Sigmoid colon (tissue), 7 donors: ENCODE results near the gene SMARCAL1. TPM values are rescaled to one million over a fixed set of nuclear protein-coding genes. Genes with fewer than 3 reads are reported as not detected.
"Not testable (repeated sequence)": the region's sequence is repeated elsewhere in the genome, so short reads cannot be mapped to it uniquely, and the experiment has no call there.

Source experiments
- DNase-seq: peaks from one replicate; pipeline ENCODE4 v3.0.0-alpha.2; 2019
- H3K27ac ChIP-seq, 4 donors: fragments of 200-600 bp; sonication (generic); one replicate each; pipeline ENCODE4 v1.5.1; 2016 to 2019; ENCODE audit warnings: mild to moderate bottlenecking in 1 of 4
- H3K27me3 ChIP-seq, 3 donors: fragments of 200-600 bp; sonication (generic); one replicate each; pipeline ENCODE4 v1.5.1; 2019; ENCODE audit warnings: mild to moderate bottlenecking in 1 of 3
- H3K36me3 ChIP-seq, 4 donors: fragments of 200-600 bp; sonication (generic); one replicate each; pipeline ENCODE4 v1.5.1; 2016 to 2019
- H3K4me1 ChIP-seq, 4 donors: fragments of 200-600 bp; sonication (generic); one replicate each; pipeline ENCODE4 v1.5.1; 2017 to 2019
- H3K4me3 ChIP-seq, 4 donors: fragments of 200-600 bp; sonication (generic); one replicate each; pipeline ENCODE4 v1.5.1; 2017 to 2019; ENCODE audit warnings: mild to moderate bottlenecking in 2 of 4, moderate library complexity in 1 of 4
- H3K9me3 ChIP-seq, 4 donors: fragments of 200-600 bp in 3 of 4; sonication (generic) in 3 of 4; one replicate each; pipeline versions ENCODE4 v1.5.1 to v1.6.1; 2013 to 2019
- EP300 ChIP-seq, 4 donors: sonication (generic); formaldehyde crosslinking; IDR thresholded peaks; one replicate each; pipeline ENCODE4 v1.6.1; 2017; ENCODE audit warnings: antibody characterized with exemption in 4 of 4
- POLR2A ChIP-seq, 2 donors: fragments of 450-650 bp; IDR thresholded peaks; one replicate each; pipeline ENCODE4 v1.6.1; 2016; ENCODE audit warnings: antibody characterized with exemption in 2 of 2, mild to moderate bottlenecking in 2 of 2, moderate library complexity in 2 of 2
- POLR2AphosphoS5 ChIP-seq, 4 donors: sonication (generic); formaldehyde crosslinking; IDR thresholded peaks; one replicate each; pipeline ENCODE4 v1.6.1; 2017; ENCODE audit warnings: antibody characterized with exemption in 4 of 4
- WGBS, 2 donors: extraction: QIAGEN DNeasy Blood & Tissue Kit; methylation state at CpG; one replicate each; pipeline ENCODE4 v1.1.7; 2013; 5-methylcytosine and 5-hydroxymethylcytosine counted together
- intact Hi-C: fragments of 100-400 bp; cut with DNase I; formaldehyde crosslinking; loops from one replicate; pipeline ENCODE4 v1.15.1; 2023
- polyA plus RNA-seq, 3 donors: library from polyadenylated mRNA; stranded (reverse); fragments of 200-250 nt; gene quantifications; one replicate each; pipeline ENCODE4 v1.2.3, GENCODE V29; 2013
- total RNA-seq, 4 donors: library from RNA; depleted of rRNA; stranded (reverse); fragments of >200 nt; gene quantifications; one replicate each; pipeline ENCODE4 v1.1.0, GENCODE V29; 2016
- TF ChIP-seq, protein P1 (sequence below), 4 experiments: fragments of 450-650 bp in 3 of 4; fragments of 200-600 bp in 1 of 4; IDR thresholded peaks; one replicate each; pipeline ENCODE4 v1.5.1; 2016 to 2019; ENCODE audit warnings: antibody characterized with exemption in 4 of 4, mild to moderate bottlenecking in 3 of 4, moderate library complexity in 2 of 4
- donor health status: healthy with polysubstance abuse.
- donor health status: Bipolar disorder and iron deficiency.
- donor health status: healthy.

SMARCAL1 gene
- total and polyA plus RNA-seq, 7 donors, result 7.5 to 21.3 (median 12.3) TPM

DNA sequence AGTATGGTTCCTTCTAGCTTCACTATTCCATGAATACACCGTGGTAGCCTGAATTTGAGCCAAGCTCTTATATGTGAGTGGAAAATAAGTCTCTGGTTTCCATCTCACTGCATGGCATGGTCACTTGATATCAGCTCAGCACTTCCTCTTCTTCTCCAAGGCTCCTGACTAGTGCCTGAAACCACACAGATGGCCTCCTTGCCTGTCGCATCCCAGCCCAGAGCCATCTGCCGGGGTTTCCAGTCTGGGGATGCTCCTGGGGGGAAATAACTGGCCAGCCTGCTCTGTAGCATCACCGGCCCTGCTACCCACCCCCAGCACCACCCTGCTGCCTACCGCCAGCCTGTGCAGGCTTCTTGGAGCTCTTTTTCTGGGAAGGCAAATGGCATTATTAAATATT is 32.3 kb upstream of the SMARCAL1 start:
- intact Hi-C loops, result no loop called here
- TF ChIP-seq EP300 (IDR thresholded peaks at IDR 0.05), result no peak
- Histone ChIP-seq H3K9me3 (no peaks in the 10 kb centered on the region), H3K36me3 (no peaks in the 10 kb centered on the region), H3K27ac (no peak overlapping the region), H3K27me3 (no peaks in the 10 kb centered on the region), H3K4me1 (no peaks in the 10 kb centered on the region), H3K4me3 (no peak overlapping the region)
- WGBS, 2 donors, result 77 to 87% methylated on average over 5 of the region's 5 CpGs
- DNase-seq, result no peak

DNA sequence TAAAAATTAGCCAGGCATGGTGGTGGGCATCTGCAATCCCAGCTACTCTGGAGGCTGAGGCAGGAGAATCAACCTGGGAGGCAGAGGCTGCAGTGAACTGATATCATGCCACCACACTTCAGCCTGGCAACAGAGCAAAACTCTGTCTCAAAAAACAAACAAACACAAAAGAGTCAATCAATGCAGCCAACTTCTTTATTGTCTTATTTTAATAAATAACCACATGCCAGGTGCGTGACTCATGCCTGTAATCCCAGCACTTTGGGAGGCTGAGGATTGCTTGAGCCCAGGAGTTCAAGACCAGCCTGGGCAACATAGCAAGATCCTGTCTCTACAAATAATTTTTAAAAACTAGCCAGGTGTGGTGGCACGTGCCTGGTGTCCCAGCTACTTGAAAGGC is 27.9 kb upstream of the SMARCAL1 start:
- intact Hi-C loops, H3K4me3 ChIP-seq, H3K27ac ChIP-seq, H3K4me1 ChIP-seq, H3K36me3 ChIP-seq, H3K27me3 ChIP-seq, H3K9me3 ChIP-seq, DNase-seq: not testable (repeated sequence)
- WGBS, 2 donors, result 47 to 81% methylated on average over 2 of the region's 2 CpGs

DNA sequence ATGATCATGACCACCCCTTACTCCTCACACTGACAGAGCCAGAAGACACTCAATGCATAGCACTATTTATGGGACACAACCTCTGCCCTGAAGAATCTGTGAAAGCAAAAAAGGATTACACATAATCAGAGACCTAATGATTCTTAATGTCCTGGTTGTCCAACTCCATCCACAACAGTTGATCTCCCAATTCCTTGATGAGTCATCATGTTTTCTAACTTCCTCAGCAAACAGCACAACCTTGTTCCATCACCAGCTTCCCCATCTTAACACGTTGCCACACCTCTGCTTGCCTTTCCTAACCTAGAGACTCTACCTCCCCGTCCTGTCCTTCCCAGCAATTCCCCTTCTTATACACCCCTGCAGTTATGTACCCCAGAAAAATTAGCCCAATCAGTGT is 26.8 kb upstream of the SMARCAL1 start:
- no peaks in the 10 kb centered on the region for H3K27me3 ChIP-seq
- H3K9me3 ChIP-seq, result peaks cover 0 to 2% (median 0%) of the 10 kb centered on the region in 4 donors
- DNase-seq, result no peak
- TF ChIP-seq EP300 (IDR thresholded peaks at IDR 0.05) (no peak), POLR2AphosphoS5 (IDR thresholded peaks at IDR 0.05) (no peak)
- TF ChIP-seq, protein P1, sequence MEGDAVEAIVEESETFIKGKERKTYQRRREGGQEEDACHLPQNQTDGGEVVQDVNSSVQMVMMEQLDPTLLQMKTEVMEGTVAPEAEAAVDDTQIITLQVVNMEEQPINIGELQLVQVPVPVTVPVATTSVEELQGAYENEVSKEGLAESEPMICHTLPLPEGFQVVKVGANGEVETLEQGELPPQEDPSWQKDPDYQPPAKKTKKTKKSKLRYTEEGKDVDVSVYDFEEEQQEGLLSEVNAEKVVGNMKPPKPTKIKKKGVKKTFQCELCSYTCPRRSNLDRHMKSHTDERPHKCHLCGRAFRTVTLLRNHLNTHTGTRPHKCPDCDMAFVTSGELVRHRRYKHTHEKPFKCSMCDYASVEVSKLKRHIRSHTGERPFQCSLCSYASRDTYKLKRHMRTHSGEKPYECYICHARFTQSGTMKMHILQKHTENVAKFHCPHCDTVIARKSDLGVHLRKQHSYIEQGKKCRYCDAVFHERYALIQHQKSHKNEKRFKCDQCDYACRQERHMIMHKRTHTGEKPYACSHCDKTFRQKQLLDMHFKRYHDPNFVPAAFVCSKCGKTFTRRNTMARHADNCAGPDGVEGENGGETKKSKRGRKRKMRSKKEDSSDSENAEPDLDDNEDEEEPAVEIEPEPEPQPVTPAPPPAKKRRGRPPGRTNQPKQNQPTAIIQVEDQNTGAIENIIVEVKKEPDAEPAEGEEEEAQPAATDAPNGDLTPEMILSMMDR (IDR thresholded peaks at IDR 0.05), result no peak
- H3K27ac ChIP-seq, result no peak overlapping the region
- H3K36me3 ChIP-seq, result no peaks in the 10 kb centered on the region
- intact Hi-C loops, result no loop called here
- H3K4me1 ChIP-seq, result no peaks in the 10 kb centered on the region
- no peak overlapping the region for H3K4me3 ChIP-seq
- WGBS, 2 donors, result 42 to 54% methylated on average over 2 of the region's 2 CpGs

DNA sequence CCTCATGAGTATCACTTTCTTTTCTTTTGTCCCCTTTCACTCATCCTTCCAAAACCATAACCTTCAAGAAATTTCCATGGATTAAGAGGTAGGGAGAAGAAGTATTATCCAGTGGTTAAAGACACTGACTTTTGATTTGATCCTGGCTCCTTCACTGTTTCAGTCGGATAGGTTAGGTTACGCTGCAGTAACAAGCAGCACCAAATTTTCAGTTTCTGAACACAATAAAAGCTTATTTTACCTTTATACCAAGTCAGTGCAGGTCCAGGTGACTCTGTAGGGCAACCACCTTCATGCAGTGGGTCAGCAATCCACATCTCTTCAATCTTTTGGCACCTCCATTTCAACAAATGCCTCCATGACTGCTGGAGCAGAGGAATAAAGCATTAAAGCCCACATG is 25.0 kb upstream of the SMARCAL1 start:
- intact Hi-C loops, result no loop called here
- 94 to 96% methylated on average over 2 of the region's 2 CpGs for WGBS, 2 donors
- Histone ChIP-seq H3K36me3 (no peaks in the 10 kb centered on the region), H3K27ac (no peak overlapping the region), H3K27me3 (no peaks in the 10 kb centered on the region), H3K4me3 (no peak overlapping the region), H3K4me1 (no peaks in the 10 kb centered on the region), H3K9me3 (peaks cover 0 to 2% (median 0%) of the 10 kb centered on the region in 4 donors)
- TF ChIP-seq, protein P1 (IDR thresholded peaks at IDR 0.05), result no peak
- TF ChIP-seq POLR2AphosphoS5 (IDR thresholded peaks at IDR 0.05) (no peak), POLR2A (IDR thresholded peaks at IDR 0.05) (no peak), EP300 (IDR thresholded peaks at IDR 0.05) (no peak)
- no peak for DNase-seq

DNA sequence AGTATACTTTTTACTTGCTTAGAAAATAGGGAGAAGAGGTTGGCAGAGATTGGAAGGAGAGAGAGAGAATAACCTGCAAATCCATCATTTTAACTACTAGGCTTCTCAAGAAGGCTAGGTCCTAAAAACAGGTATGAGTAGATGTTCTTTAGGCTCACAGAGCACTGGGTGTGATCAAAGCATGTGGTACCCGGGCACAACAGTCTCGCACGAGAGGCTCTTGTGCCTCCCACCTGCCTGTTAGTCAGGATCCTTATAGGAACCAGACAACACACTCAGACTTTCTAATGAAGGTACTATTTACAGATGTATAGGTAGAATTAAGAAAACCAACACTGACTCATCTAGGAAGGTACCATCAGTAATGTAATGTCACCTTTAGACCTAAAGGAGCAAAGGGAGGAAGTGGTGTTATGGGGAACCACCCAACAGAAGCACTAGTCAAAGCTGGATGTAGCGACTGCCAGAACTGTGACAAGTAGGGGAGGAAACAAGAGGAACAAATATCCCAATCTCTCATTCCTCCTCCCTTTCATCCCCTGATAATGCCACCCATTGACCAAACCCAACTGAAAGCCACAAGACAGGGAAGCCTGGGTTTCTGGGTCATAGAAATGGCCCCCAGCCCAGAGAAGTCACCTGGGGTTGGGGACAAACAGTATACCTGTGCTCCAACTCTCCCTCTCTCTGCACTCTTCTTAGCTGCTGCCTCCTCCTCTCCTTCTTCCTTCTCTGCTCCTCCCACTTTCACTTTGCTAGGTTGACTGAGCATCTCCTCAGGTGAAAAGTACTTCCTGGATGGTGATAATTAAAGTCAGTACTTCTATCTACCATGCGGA is 24.0 kb upstream of the SMARCAL1 start:
- Histone ChIP-seq H3K36me3 (no peaks in the 10 kb centered on the region), H3K27me3 (no peaks in the 10 kb centered on the region), H3K4me3 (no peak overlapping the region), H3K27ac (no peak overlapping the region), H3K4me1 (no peaks in the 10 kb centered on the region), H3K9me3 (peaks cover 0 to 2% (median 0%) of the 10 kb centered on the region in 4 donors)
- DNase-seq, result no peak
- intact Hi-C loops, result no loop called here
- TF ChIP-seq POLR2AphosphoS5 (IDR thresholded peaks at IDR 0.05) (no peak), POLR2A (IDR thresholded peaks at IDR 0.05) (no peak), EP300 (IDR thresholded peaks at IDR 0.05) (no peak)
- TF ChIP-seq, protein P1 (IDR thresholded peaks at IDR 0.05), result no peak
- 76 to 81% methylated on average over 5 of the region's 5 CpGs for WGBS, 2 donors

DNA sequence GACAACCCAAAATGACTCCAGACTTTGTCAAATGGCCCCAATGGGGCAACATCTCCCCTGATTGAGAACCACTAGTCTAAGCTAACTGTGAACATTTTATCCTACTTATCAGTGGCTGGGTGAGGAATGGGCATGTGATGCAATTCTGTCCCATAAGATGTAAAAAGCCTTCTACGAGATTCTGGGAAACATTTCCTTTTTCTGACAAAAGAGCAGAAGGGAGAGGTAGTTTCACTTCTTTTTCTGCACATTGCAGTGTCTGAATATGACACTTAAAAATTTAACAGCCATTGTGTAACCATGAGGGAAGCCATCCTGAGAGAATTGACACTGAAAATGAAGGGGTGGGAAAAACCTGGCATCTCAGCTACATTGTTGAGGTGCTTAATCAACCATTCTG is 22.7 kb upstream of the SMARCAL1 start:
- no peak for DNase-seq
- H3K4me3 ChIP-seq, result no peak overlapping the region
- peaks cover 0 to 2% (median 0%) of the 10 kb centered on the region in 4 donors for H3K9me3 ChIP-seq
- TF ChIP-seq POLR2A (IDR thresholded peaks at IDR 0.05), result no peak
- no peak for TF ChIP-seq EP300 (IDR thresholded peaks at IDR 0.05)
- TF ChIP-seq, protein P1 (IDR thresholded peaks at IDR 0.05), result no peak
- no peak for TF ChIP-seq POLR2AphosphoS5 (IDR thresholded peaks at IDR 0.05)
- 48 to 54% methylated on average over 1 of the region's 1 CpG for WGBS, 2 donors
- H3K4me1 ChIP-seq, result no peaks in the 10 kb centered on the region
- intact Hi-C loops, result no loop called here
- no peak overlapping the region for H3K27ac ChIP-seq
- no peaks in the 10 kb centered on the region for H3K36me3 ChIP-seq
- H3K27me3 ChIP-seq, result no peaks in the 10 kb centered on the region
